Activated T-helper 9 cell treated with anti-CD3 and anti-CD28 coated beads, Interleukin-2, amount 50 U/mL, for 16 hours (primary cell): ENCODE data around the gene NFIA.

Source experiments
- DNase-seq: peaks from one replicate; pipeline ENCODE4 v3.0.0-alpha.2; 2020; ENCODE audit warnings: low read depth

Gene NFIA

DNA sequence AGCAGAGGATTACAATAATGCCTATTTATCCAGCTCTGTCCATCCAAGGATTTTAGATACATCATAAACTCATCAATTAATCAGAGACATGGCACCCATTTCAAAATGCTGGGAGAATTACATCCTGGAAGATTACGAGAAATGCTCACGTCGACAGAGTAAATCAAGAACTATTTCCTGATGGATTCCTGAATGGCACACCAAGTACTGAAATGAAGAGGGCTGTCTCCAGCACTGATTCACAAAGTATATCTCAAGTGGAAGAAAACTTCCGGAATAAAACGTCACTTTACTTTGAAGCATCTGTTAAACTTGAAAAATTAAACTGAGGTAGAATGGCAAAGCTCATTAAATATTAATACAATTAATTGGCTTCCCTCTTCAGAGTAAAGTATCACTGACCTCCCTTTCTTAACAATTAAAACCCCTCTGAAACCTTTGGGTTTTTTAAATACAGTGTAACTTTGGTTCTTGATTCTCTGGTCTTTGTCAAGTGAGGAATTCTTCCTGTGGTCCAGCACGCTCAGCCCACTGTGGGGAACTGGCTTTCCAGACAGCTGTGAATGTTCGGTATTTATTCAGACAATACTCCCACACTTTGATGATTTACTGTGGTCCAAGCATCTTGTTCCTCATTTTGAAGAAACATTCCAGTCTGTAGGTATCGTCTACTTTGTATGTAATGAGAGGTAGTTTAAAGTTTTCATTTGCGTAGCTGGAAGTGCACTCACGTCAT lies 288.0 kb downstream of the NFIA start:
- DNase-seq: no peak

- DNase-seq: no peak
These were observed 288.5 kb downstream of the NFIA start for GRCh38 chr1:61370913-61371279.

DNA sequence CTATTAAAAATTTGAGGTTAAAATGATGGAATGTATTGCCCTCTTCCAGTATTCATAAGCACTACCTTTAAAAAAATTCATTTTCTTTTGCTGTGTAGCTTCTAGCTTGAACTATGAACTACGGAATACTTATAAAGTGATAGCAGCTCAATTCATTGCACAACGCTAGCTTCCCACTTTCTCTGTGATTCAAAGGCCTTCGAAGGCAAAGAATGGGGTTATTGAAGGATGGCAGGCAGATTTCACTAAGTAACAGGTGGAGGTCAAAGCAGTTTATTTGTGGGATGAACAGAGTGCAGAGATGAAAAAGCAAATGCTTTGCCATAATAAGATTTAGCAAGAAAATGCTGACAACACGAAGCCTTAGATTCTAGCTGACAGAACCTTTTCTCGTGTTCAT lies 290.6 kb downstream of the NFIA start:
- no peak for DNase-seq

DNA sequence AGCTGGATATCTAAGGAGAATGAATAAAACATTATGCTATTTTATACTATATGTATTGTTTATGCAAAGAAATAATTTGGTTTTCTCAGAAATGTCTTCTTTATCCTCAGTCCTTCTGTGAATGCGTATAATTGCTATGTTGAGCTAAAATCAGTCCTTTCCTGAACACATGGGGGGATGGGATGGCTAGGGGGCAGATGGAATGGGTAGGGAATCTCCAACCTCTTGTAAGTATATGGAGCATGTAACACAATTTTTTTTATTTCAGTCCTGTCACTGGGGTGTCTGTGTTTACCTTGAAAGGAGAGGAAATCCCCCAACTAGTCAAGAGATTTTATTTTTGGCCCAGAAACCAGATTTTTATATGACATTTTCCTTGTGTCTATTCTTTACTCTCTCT lies 291.8 kb downstream of the NFIA start:
- no peak for DNase-seq

DNA sequence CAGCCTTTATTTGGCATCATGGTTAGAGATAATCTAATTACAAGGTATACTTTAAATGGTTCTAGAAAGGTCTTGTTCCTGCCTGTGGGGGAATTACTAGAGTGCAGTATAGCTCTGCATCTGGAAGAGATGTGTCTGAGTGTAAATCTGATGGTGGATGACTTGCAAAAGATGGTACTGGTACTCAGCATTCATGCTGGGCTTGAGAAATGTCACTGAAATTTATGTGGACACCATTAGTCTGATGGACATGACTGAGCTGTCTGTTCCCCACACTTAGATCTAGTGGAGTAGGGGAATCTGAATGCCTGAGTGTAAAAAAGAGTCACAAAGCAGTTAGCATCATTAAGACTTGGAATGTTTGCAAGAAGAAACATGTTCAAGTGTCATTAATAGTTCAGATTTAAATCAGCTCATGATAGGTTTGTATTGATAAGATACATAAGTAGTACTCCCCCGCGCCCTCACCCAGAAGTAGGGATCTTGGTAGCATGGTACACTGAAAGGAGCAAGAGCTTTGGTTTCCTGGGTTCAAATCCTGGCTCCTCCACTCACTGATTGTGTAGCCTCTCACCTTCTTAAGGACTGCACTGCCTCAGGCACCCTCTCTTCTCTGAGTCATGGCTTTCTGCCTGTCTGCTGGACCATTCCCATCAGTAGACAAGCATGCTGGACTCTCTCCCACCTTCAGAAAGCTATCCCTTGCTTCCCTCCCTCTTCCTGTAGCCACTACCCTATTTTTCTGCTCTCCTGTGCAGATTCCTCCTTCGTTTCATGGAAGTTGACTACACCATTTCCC lies 292.9 kb downstream of the NFIA start:
- no peak for DNase-seq

GRCh38 chr1:61376151-61376550 lies 293.8 kb downstream of the NFIA start:
- no peak for DNase-seq

DNA sequence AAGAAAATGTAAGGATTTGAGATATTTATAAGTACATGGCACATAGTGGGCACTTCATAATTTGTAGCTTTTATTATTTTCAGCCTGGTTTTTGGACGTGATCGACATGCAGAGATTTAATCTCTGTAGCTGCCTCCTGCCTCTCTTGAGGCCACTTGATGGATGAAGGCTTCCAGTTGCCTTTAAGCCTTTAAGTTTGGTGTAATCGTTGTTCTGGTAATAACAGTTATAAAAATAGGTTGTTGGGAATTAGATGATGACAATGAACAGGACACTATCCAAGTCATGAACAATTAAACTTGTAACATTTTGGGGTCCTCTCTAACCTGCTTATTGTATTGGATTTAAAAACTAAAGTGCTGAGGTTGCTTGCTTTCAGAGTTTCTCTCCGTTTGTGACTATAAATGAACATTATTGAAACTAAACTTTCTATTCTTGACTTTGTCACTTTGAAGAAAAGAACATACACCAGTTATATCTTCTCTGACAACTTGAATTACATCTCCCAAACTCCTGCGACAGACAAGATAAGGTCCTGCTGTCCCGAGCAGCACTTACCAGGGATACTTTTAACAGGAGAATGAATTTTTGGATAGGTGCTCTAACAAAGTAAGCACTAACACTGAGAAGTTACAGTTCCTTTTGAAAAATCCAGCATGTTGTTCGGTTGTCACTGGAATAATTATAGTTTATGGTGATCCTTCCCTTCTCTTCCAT lies 295.0 kb downstream of the NFIA start:
- DNase-seq: no peak

- DNase-seq: no peak
These were observed 296.3 kb downstream of the NFIA start for GRCh38 chr1:61378494-61379180.

GRCh38 chr1:61379693-61380092 lies 297.3 kb downstream of the NFIA start:
- no peak for DNase-seq

DNA sequence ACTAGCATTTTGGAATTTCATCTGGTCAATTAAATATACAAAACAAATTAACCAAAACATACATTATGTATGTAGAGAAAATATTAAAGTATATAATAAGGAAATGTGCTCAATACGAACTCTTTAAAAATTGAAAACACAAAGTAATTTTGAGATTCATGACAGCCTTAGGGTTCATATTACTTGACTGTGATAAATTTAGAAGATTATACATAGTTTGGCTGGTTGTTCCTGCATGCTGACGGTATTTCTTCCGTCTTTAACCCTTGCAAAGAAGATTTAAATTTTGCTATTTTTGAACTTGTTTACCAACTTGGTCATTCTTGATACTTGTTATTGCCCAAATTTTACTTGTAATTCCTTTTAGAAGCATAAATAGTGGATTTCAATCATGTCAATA lies 298.2 kb downstream of the NFIA start:
- DNase-seq: no peak

- DNase-seq: no peak
These were observed 304.0 kb downstream of the NFIA start for GRCh38 chr1:61386323-61386722.

GRCh38 chr1:61386770-61387169 lies 304.4 kb downstream of the NFIA start:
- no peak for DNase-seq

DNA sequence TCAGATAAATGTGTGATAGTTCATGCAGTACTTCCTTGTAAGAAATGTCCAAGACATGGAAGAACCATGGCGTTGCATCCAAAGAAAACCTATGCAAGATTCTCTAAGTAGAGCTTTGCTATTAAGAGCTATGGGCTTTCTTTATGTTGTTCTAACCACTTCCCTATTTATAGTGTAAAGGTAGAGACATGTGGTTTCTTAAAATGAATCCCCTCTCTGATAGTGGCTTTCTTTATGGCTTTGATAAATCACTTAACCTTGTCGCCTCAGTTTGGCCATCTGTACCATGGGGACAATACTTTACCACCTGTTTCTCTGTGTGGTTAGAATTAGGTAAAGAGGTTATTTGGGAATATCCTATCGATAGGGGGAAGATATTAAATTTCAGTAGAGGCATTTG lies 305.5 kb downstream of the NFIA start:
- DNase-seq: no peak

DNA sequence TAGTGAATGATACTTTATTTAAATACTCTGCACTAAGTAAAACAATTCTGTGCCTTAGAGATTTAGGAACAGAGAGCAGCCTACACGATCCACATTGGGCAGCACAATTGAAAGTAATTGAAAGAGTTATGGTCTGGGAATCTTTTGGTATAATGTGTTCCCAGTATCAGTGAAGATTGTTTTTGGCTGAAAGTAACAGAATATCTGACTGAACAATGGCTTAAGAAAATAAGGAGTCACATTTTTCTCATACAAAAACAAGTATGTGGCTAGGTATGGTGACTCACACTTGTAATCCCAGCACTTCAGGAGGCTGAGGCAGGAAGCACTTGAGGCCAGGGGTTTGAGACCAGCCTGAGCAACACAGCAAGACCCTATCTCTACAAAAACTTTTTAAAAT lies 306.2 kb downstream of the NFIA start:
- DNase-seq: no peak

GRCh38 chr1:61389194-61389925 lies 307.0 kb downstream of the NFIA start:
- no peak for DNase-seq

DNA sequence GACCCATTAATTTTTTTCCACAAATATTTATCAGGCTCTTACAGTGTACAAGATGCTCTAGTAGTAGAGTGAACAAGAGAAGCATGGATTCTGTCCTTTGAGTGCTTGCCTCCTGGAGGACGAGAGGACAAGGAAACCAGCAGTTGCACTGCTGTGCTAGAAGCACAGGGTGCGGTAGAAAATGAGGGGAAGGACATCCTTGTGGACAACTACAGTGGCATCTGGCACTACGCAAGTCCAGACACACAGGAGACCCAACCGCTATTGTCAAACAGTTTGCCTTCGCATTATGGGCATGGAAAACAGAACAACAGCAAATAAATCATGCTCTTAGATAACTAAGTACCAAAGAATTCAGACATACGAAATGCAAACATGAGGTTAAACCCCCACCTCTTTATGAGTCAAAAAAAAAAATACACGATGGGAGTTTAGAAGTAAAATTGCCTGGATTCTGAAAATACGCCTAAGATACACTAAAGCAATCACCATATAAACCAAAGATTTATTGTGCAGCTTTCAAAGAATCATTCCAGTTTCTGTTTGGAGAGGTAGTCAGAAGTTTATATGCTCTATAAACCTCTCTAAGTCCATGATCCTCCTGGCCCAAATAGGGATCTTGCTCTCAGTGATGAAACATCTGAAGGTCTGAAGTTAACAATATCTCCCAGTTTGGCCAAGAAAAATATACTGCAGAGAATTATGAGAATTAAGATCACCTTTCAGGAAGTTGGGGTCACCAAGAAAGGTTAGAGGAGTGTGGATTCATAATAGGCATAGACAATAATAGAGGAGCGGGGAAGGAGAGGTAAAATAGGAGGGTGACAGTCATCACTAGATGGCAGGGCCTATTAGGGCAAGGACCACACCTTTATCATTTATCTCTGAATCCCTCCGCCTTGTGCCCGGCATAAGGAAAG lies 307.8 kb downstream of the NFIA start:
- no peak for DNase-seq

DNA sequence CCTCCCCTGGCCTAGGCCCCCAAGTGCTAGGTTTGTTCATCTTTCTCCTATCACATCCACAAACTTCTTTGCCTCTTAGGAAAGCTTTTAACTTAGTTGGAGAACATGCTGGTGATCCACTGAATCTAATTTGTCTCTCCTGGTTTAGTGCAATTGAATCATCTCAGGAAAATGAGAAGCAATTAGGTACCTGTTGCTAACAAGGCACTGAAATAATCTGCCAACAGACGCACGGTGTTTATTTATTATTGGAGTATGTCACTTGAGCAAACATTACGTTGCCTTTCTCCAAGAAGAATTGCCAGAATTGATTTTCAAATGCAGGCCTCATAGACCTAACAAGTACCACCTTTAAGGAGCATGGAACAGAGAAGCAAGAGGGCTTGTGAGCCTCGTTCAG lies 309.4 kb downstream of the NFIA start:
- DNase-seq: no peak

DNA sequence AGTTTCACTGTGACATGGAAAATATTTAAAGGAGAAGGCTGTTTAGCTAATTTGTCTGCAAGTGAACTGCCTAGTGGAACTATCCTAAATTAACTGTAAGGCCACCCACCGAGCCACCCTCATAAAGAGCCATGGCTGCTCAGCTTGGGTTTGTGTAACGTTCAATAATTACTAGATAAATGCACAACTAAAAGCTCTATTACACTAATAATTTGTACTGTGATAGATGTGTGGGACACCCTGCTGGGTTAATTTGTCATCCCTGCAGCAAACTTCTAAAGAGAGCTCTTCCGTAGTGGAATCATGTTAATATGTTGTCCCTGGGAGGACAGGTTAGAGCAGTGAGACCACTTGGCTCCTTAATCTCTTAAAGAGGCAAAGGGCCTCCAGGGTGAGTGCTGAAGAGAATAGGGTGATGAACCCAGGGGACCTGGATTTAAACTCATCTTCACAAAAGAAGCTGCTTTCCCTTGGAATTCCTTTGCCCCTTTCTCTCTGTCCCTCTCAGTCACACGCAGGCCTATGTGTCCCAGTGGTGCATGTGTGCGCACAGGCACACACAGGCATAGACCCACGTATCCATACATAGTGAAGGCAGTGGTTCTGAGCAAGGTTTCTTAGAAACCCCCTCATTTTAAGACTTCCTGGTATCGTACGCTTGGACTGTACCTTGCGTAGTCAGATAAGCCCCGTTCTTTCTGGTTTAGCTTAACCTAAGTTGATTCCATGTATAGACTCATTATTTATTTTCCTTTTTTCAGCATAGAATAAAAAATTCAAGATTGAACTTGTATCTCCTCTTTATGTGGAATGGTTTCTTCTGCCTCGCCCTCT lies 310.3 kb downstream of the NFIA start:
- DNase-seq: no peak

- no peak for DNase-seq
These were observed 311.2 kb downstream of the NFIA start for GRCh38 chr1:61393575-61393974.
